GM18498 (cell line): ENCODE data around the gene C6orf120.

Experiments used
- ATAC-seq: cut with Tn5 transposase; IDR thresholded peaks from one replicate; pipeline ENCODE4 v1.9.1; 2021; ENCODE audit warnings: mild to moderate bottlenecking, moderate library complexity; ENCODE audit not compliant: unreplicated experiment

C6orf120 gene

DNA sequence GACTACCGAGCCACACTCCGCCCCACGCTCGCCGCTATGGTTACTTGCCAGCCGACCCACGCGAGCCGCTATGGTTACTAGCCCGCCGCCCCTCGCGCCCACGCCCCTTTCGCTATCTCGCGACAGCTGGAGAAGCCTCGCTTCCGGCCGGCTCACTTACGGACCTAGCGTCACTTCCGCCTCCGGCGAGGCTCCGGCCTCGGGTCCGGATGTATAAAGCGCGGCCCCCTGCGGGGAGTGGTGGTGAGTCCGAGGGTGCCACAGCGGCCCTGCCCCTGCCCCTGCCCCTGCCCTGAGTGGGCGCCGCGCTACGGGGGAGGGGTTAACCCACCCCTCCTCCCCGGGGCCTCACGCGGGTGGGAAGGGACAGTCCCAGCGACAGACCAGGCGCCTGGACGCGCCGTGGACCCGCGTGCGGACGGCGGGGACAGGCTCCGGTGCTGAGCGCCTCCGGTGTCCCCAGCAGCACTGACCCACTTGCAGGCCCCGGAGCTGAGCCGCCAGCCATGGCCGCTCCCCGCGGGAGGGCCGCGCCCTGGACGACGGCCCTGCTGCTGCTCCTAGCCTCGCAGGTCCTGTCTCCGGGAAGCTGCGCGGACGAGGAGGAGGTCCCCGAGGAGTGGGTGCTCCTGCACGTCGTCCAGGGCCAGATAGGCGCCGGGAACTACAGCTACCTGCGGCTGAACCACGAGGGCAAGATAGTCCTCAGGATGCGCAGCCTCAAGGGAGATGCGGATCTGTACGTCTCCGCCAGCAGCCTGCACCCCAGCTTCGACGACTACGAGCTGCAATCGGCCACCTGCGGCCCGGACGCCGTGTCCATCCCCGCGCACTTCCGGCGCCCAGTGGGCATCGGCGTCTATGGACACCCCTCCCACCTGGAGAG, at the start of gene C6orf120, which contains the start of gene WDR27:
TSS of gene C6orf120 (plus strand) at position 173 of the 886 bp plus-strand sequence. CDS start at position 507, 334 bp downstream.
TSS of gene WDR27 (minus strand) at position 76 of the 886 bp plus-strand sequence. CDS start 13,024 bp downstream, outside the sequence.
- peak; percentile 93 for ATAC-seq

DNA sequence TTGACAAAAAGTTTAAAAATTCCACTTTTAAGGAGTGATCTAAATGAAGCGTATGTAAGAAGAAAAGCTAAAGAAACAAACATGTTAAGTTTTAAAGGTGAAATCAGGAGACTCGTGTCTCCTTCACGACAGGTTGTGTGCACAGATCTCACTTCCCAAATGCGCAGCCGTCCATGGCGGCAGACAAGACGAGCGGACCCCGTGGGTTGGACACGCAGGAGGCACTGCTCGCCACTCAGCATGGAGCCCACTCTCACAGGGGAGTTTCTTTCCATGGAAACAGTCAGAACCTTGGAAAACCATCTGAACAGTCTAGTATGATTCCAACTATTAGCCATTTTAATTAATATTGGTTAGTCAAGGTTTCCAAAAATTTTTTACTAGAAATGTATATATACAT, 49.0 kb upstream of the C6orf120 start:
- no peak for ATAC-seq

DNA sequence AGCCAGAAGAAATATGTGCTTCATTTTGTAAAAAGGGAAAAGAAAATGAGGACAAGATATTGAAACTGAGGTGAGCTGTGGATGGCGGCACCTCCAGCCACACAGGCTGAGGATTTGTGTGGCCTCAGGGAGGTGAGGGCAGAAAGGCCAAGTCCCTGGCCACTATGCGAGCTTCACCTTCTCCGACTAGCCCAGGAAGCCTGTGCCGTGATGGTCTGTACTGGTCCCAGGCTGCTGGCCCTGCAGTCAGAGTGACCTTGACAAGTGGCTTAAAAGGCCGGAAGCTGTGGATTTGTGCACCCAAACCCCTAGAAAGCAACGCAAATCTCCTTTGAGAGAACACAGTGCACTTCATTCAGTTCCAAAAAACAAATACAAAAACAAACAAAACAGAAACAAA, 48.2 kb upstream of the C6orf120 start:
- ATAC-seq = no peak

- peak; percentile 96 for ATAC-seq
Measured at GRCh38 chr6:169654598-169655391, 47.1 kb upstream of the C6orf120 start.

DNA sequence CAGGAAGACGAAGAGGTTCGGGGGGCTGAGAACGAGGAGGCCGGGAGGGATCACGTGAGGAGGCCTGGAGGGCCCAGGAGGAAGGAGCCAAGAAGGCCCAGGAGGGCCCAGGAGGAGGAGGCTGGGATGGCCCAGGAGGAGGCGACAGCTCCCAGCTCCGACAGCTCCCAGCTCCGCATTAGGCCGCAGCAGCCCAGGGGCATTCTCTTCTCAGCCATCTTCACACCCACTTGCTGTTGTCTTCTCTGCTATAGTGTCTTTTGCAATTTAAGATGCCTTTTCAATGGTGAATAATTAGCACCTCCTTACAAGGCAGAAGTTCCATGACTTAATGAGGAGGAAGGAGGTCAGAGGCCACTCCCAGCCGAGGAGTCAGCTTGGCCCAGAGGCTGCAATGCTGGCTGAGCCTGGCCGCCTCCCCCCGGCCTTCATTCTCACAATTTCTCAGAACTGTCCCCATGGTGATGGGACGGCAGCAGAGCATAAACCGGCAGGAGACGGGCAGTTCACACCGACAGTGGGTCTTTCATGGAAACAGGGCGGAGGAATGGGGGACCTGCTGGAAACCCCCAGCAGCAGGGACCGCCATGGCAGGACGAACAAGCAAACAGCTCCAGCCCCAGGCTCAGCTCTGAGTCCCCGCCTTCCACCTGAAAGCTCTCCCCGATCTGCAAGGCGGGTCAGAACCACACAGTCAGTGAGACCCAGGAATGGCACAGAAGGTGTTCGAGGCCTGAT, 45.2 kb upstream of the C6orf120 start:
- ATAC-seq = no peak

GRCh38 chr6:169657284-169657610, 44.7 kb upstream of the C6orf120 start:
- ATAC-seq = no peak

DNA sequence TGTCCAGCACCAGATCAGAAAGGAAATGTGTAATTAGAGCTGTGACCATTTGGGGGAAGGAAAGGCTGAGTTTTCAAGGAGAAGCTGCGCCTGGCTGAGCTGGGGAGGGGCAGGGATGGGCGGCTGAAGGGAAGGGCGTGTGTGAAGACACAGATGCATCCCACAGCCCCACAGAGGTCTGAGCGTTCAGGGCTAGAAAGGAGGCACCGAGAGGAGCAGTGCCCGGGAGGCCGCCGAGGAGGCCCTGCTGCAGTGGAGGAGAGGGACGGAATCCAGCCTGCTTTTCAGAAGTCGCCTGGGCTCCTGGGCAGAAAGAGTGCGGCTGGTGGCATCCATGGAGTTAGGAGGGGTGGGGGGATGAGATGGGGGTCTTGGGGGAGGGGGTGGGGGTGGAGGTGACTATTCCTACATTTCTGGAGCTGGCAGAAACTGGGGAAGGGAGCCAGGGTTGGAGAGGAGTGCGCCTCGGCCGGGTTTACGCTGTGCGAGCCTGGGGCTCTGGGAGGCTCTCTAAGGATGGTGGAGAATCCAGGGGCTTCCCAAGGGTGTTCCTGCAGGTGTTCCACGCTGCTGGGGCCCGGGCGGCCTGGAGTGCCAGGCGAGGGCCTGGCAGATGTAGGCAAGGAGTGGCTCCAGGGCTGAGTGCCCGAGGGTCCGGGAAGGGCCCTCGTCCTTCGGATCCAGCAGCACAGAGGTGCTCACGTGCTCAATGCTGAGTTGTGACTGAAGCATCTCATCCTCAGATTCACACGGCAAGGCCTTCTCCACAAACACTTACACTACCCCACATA, 41.9 kb upstream of the C6orf120 start:
- no peak for ATAC-seq

DNA sequence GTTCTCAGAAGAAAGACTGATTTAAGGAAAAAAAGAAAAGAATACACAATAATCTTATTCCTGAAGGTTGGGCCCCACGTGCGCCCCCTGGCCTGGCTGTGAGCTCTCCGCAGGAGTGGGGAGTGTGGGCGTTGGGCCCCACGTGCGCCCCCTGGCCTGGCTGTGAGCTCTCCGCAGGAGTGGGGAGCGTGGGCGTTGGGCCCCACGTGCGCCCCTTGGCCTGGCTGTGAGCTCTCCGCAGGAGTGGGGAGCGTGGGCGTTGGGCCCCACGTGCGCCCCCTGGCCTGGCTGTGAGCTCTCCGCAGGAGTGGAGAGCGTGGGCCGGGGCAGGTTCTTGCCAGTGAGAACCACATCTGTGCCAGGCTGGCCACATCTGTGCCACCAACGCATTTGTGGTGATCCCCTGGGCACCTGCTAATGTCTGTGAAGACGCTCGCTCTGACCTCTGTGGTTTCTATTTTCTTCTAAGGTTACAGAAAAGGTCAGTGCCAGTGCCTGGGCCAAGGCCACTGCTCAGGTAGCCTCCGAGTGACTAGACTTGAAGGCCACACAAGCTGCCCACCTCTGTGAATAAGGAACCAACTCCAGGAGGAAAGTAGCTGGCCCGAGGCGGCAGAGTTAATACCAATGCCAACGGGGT, 41.1 kb upstream of the C6orf120 start:
- ATAC-seq = no peak

DNA sequence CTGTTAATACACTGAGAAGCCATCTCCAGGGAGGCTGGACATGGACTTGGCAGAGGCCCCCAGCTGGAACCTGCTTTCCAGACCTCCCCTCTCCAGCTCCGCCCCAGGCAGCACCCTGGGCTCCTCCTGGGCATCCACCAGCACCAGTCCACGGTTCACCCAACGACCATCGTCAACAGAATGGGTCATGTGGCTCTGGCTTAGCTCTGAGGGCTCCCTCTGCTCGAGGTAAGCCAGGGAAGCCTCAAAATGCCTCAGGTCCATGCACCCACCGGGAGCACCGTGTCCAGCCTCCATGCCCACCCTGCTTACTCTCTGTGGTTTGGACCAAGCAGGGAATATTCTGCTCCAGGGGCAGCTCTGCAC, 40.6 kb upstream of the C6orf120 start:
- no peak for ATAC-seq

GRCh38 chr6:169663468-169663867, 38.5 kb upstream of the C6orf120 start:
- no peak for ATAC-seq

- ATAC-seq = no peak
Measured at GRCh38 chr6:169664227-169664626, 37.7 kb upstream of the C6orf120 start.

GRCh38 chr6:169665289-169665688, 36.6 kb upstream of the C6orf120 start:
- ATAC-seq = no peak

GRCh38 chr6:169666441-169666840, 35.5 kb upstream of the C6orf120 start:
- no peak for ATAC-seq

DNA sequence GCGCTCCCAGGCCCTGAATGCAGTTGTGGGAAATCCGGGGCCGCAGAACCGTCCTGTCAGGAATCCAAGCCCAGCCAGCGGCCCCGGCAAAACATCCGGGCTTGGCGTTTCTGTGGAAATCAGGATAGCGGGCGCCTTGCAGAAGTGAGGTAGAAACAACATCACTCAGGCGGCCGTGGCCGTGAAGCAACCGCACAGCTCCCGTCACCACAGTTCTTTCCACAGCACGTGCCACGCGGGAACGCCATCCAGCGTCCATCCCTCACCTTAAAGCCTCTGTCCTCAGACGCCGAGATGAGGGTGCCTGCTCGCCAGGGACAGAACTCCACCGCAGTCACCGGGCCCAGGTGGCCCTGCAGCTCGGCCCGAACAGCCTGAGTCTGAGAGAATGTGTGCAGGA, 34.2 kb upstream of the C6orf120 start:
- ATAC-seq = no peak

DNA sequence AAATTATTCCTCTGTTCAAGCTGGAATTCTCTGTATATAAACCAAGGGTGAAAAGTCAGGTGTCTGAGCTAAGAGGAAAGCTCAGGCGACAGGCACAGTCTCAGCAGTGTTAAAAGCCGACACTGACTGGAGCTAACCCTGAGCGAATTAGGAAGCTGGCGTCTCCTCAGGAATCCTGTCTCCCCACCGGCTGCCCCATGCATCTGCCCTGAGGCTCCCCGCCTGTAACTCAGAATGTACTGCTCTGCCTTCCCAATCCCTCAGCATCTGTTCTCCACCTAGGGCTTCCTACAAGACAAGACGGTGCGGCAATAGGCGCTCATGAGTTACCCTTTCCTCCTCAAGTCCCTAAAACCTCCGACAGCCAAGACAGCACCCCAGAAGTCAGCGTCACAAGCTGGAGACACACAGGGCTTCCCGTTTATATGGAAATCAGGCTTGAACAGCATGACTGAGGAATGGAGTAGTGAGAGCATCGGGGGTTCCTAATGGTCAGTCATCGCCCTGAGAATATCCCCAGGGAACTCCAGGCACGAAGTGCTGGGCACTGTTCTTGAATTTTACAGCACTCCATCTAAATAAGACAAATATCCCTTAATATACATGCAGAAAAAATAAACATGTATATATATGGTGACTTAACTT, 33.6 kb upstream of the C6orf120 start:
- ATAC-seq = no peak

DNA sequence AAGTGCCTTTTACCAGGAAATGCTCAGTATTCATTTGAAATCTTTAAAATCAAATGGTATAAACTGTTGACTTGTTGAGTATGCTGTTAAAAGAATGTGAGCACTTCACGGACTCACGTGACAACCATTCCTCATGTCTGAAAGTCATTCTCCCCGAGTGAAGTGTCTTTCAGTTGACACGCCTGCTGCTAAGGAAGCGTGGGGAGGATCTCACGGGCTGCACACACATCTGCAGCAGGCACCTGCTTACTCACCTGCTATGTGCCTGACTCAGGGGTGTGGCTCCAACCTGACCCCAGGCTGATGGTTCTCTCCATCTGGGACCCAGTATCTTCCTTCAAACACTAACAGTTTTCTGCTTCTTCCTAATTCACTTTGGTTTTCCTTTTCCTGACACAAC, 32.8 kb upstream of the C6orf120 start:
- ATAC-seq = no peak

DNA sequence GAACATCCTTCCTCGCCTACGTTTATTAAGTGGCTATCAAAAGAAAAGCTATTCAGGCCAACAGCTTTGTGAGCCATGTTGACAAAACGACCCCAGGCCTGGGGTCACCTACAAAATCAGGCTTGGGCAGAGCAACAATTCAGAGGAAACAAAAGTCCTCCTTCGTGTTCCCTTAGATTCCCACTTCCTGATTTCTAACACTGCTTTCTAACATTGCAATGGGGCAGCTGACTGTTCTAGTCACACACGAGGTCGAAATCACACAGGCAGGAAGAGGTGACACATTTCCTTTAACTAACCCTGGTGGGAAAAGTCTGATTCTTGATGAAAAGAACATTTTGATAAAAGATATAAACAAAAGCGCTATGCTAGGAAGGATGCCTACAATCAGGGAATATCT, 32.0 kb upstream of the C6orf120 start:
- ATAC-seq = no peak

DNA sequence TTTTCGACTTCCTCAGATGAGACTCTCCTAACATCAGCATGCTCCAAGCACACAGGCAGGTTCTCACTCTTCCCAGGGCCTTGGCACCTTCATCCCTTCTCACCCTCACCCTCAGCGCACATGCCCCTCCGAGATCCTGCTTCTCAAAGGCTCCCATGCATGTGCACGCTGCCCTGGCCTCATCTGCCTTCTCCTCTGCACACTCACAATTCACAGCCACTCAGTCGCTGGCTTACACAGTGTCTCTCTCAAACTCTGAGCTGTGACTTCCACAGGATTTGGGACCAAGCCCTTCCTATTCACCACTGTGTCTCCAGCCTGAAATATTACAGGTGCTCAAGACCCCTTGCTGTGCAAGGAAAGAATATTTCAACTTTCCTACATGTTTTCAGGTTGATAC, 30.4 kb upstream of the C6orf120 start:
- ATAC-seq = no peak

- ATAC-seq = no peak
Measured at GRCh38 chr6:169675011-169675410, 26.9 kb upstream of the C6orf120 start.

GRCh38 chr6:169677096-169677495, 24.8 kb upstream of the C6orf120 start:
- ATAC-seq = no peak
